CD4-positive, alpha-beta T cell (primary cell): ENCODE results near the gene PLPP7. TPM values are rescaled to one million over a fixed set of nuclear protein-coding genes. Genes with fewer than 3 reads are reported as not detected.
"Not testable (repeated sequence)": the region's sequence is repeated elsewhere in the genome, so short reads cannot be mapped to it uniquely, and the experiment has no call there.

Source experiments
- ATAC-seq: fragments of 200-7000 bp; cut with Tn5 transposase; one replicate; pipeline ENCODE4 v1.10.0; 2022; ENCODE audit warnings: mild to moderate bottlenecking; ENCODE audit not compliant: poor library complexity
- CTCF ChIA-PET: fragments of 350-600 bp; sonication (Branson Sonifier 250); formaldehyde crosslinking; loops from one replicate; lab custom pipeline; 2021; ENCODE audit warnings: antibody characterized with exemption, inconsistent platforms; lab: Charles Lee
- POLR2A ChIA-PET: fragments of 350-600 bp; sonication (Branson Sonifier 250); formaldehyde crosslinking; loops from one replicate; lab custom pipeline; 2021; ENCODE audit warnings: antibody characterized with exemption, inconsistent platforms; lab: Charles Lee
- DNase-seq, 14 experiments: peaks; one replicate each; pipeline ENCODE4 v3.0.0-alpha.2; 2013 to 2020; ENCODE audit warnings: mixed read lengths in 2 of 14
- H3K27ac ChIP-seq, 2 donors: one replicate each; pipeline versions ENCODE4 v1.5.1 to v1.7.0; 2013; ENCODE audit warnings: low read length in 2 of 2, low read depth in 1 of 2, mild to moderate bottlenecking in 1 of 2
- H3K27me3 ChIP-seq, 2 experiments: 1 replicate in 1 of 2; 2 replicates in 1 of 2; pipeline versions ENCODE4 v1.6.1 to v1.7.0; 2013; ENCODE audit warnings: low read length in 2 of 2, control low read depth in 1 of 2, mild to moderate bottlenecking in 1 of 2, moderate library complexity in 1 of 2; ENCODE audit not compliant: insufficient read depth in 2 of 2, control insufficient read depth in 1 of 2
- H3K36me3 ChIP-seq: one replicate; pipeline ENCODE4 v1.6.1; 2013; ENCODE audit warnings: low read length, control low read depth; ENCODE audit not compliant: insufficient read depth
- H3K4me1 ChIP-seq: one replicate; pipeline ENCODE4 v1.6.1; 2013; ENCODE audit warnings: low read length, control low read depth; ENCODE audit not compliant: insufficient read depth
- H3K4me3 ChIP-seq: one replicate; pipeline ENCODE4 v1.5.1; 2013; ENCODE audit warnings: mild to moderate bottlenecking, low read length, moderate library complexity
- H3K9me3 ChIP-seq, 2 experiments: 1 replicate in 1 of 2; 2 replicates in 1 of 2; pipeline versions ENCODE4 v1.6.1 to v1.7.0; 2013; ENCODE audit warnings: low read length in 2 of 2, mild to moderate bottlenecking in 2 of 2, control low read depth in 1 of 2, moderate library complexity in 1 of 2; ENCODE audit not compliant: control insufficient read depth in 1 of 2, insufficient read depth in 1 of 2
- H3K27ac Mint-ChIP-seq: one replicate; pipeline ENCODE4 v1.8.0; 2020; ENCODE audit warnings: mixed read lengths
- H3K27me3 Mint-ChIP-seq: one replicate; pipeline ENCODE4 v1.8.0; 2021; ENCODE audit warnings: mixed read lengths
- H3K36me3 Mint-ChIP-seq: one replicate; pipeline ENCODE4 v1.8.0; 2021; ENCODE audit warnings: low read depth, mixed read lengths
- H3K4me1 Mint-ChIP-seq: one replicate; pipeline ENCODE4 v1.8.0; 2021; ENCODE audit warnings: low read depth, mixed read lengths
- H3K4me3 Mint-ChIP-seq: one replicate; pipeline ENCODE4 v1.8.0; 2020; ENCODE audit warnings: mild to moderate bottlenecking, mixed read lengths
- H3K9me3 Mint-ChIP-seq: one replicate; pipeline ENCODE4 v1.8.0; 2020; ENCODE audit warnings: mixed read lengths
- CTCF ChIP-seq: fragments of 200-600 bp; IDR thresholded peaks from one replicate; pipeline ENCODE4 v1.8.0; 2022; ENCODE audit warnings: antibody characterized with exemption, mild to moderate bottlenecking
- intact Hi-C, 2 experiments: fragments of 100-400 bp; cut with DNase I in 1 of 2; cut with micrococcal nuclease in 1 of 2; formaldehyde crosslinking; loops; one replicate each; pipeline versions ENCODE4 v1.15.1 to v1.9.0; 2023 to 2025; cut with DNase I, micrococcal nuclease
- total RNA-seq, 174 experiments: library from RNA in 2 of 174; stranded (reverse) in 2 of 174; gene quantifications; one replicate each; pipeline ENCODE4 v1.2.3 and lab custom pipeline; 2021 to 2026

Gene PLPP7
- total RNA-seq, 2 experiments from 2014 or later: 0.22 TPM; not detected in 1

- no peak for TF ChIP-seq CTCF
- Histone ChIP-seq H3K4me1 (no peaks in the 10 kb centered on the region), H3K27ac (no peak overlapping the region), H3K4me3 (no peak overlapping the region), H3K27me3 (no peaks in the 10 kb centered on the region), H3K9me3 (no peaks in the 10 kb centered on the region), H3K36me3 (no peaks in the 10 kb centered on the region)
- no peaks in the 10 kb centered on the region for H3K4me1 Mint-ChIP-seq
- POLR2A ChIA-PET: no interaction called here
- intact Hi-C loops: no loop called here
- ATAC-seq: no peak
- no peaks in the 10 kb centered on the region for H3K27me3 Mint-ChIP-seq
- H3K36me3 Mint-ChIP-seq: no peaks in the 10 kb centered on the region
- DNase-seq: no peak
- H3K9me3 Mint-ChIP-seq: no peaks in the 10 kb centered on the region
- CTCF ChIA-PET: interaction anchor here (0.8 kb wide), 1 partner anchor 12 kb away, joined by 3 read pairs; no protein-coding TSS in a partner anchor
- H3K27ac Mint-ChIP-seq: no peak overlapping the region
- H3K4me3 Mint-ChIP-seq: no peak overlapping the region
Observed at GRCh38 chr9:131324736-131325679, 35.5 kb downstream of the PLPP7 start.

GRCh38 chr9:131329241-131329641 is 39.7 kb downstream of the PLPP7 start:
- Mint-ChIP-seq H3K27ac (no peak overlapping the region), H3K4me3 (no peak overlapping the region), H3K27me3 (no peaks in the 10 kb centered on the region), H3K36me3 (no peaks in the 10 kb centered on the region), H3K9me3 (no peaks in the 10 kb centered on the region), H3K4me1 (no peaks in the 10 kb centered on the region)
- H3K4me1 ChIP-seq: no peaks in the 10 kb centered on the region
- no peaks in the 10 kb centered on the region for H3K9me3 ChIP-seq
- no peak overlapping the region for H3K27ac ChIP-seq
- ATAC-seq: no peak
- CTCF ChIA-PET: no interaction called here
- intact Hi-C loops: no loop called here
- no peaks in the 10 kb centered on the region for H3K36me3 ChIP-seq
- DNase-seq: no peak
- H3K4me3 ChIP-seq: no peak overlapping the region
- no peak for TF ChIP-seq CTCF
- no peaks in the 10 kb centered on the region for H3K27me3 ChIP-seq
- POLR2A ChIA-PET: no interaction called here

- ChIA-PET POLR2A (no interaction called here), CTCF (interaction anchor here (1.7 kb wide), 1 partner anchor 66 kb away, joined by 3 read pairs; no protein-coding TSS in a partner anchor)
Observed at GRCh38 chr9:131330814-131331600, 41.5 kb downstream of the PLPP7 start.

GRCh38 chr9:131331996-131332395 is 42.5 kb downstream of the PLPP7 start:
- intact Hi-C loops: loop anchor here (10.0 kb wide), 2 partner anchors 57 to 97 kb away; partner anchors contain the start of gene FAM78A (in 1 of the 2)
- H3K9me3 ChIP-seq, H3K4me3 Mint-ChIP-seq, H3K36me3 ChIP-seq, H3K36me3 Mint-ChIP-seq, H3K27me3 ChIP-seq, CTCF ChIA-PET, H3K27me3 Mint-ChIP-seq, ATAC-seq, H3K9me3 Mint-ChIP-seq, H3K4me1 Mint-ChIP-seq, DNase-seq, H3K27ac Mint-ChIP-seq, H3K27ac ChIP-seq, H3K4me3 ChIP-seq, POLR2A ChIA-PET, H3K4me1 ChIP-seq: not testable (repeated sequence)

More at GRCh38 chr9:131330814-131331600, 41.5 kb downstream of the PLPP7 start:
- Histone ChIP-seq H3K4me3 (no peak overlapping the region), H3K27me3 (no peaks in the 10 kb centered on the region), H3K9me3 (no peaks in the 10 kb centered on the region), H3K27ac (no peak overlapping the region), H3K4me1 (peaks cover 1% of the 10 kb centered on the region), H3K36me3 (no peaks in the 10 kb centered on the region)
- H3K4me1 Mint-ChIP-seq: peaks cover under 1% of the 10 kb centered on the region
- no peaks in the 10 kb centered on the region for H3K27me3 Mint-ChIP-seq
- no peaks in the 10 kb centered on the region for H3K36me3 Mint-ChIP-seq
- DNase-seq (no peak), ATAC-seq (no peak)
- intact Hi-C loops: loop anchor here (10.0 kb wide), 2 partner anchors 56 to 96 kb away; partner anchors contain the start of gene FAM78A (in 1 of the 2)
- no peak overlapping the region for H3K27ac Mint-ChIP-seq
- no peaks in the 10 kb centered on the region for H3K9me3 Mint-ChIP-seq
- no peak for TF ChIP-seq CTCF
- no peak overlapping the region for H3K4me3 Mint-ChIP-seq
